Keratinocyte (primary cell): ENCODE data around the gene CDH22. TPM values are rescaled to one million over a fixed set of nuclear protein-coding genes. Genes with fewer than 3 reads are reported as not detected.

Experiments
- DNase-seq: peaks from one replicate; pipeline ENCODE4 v3.0.0-alpha.2; 2011; ENCODE audit warnings: low read depth, missing footprints, low spot score
- FAIRE-seq: peaks from 2 replicates; lab custom pipeline; 2011; peaks lifted over from hg19 to GRCh38; lab: Jason Lieb, UNC
- H2AFZ ChIP-seq: 2 replicates; pipeline ENCODE4 v1.6.0; 2012; ENCODE audit warnings: low read length, control low read depth, inconsistent platforms; ENCODE audit not compliant: control insufficient read depth
- H3K27ac ChIP-seq: 2 replicates; pipeline ENCODE4 v1.5.1; 2011; ENCODE audit warnings: low read length; ENCODE audit not compliant: control insufficient read depth, insufficient read depth
- H3K27me3 ChIP-seq: 3 replicates; pipeline ENCODE4 v1.6.0; 2011; ENCODE audit warnings: low read length; ENCODE audit not compliant: control insufficient read depth, insufficient read depth; ENCODE audit errors: extremely low read depth
- H3K36me3 ChIP-seq, 2 experiments: 2 replicates in 1 of 2; 3 replicates in 1 of 2; pipeline ENCODE4 v1.5.1; 2011; ENCODE audit warnings: low read length in 2 of 2, mild to moderate bottlenecking in 1 of 2; ENCODE audit not compliant: control insufficient read depth in 2 of 2, insufficient read depth in 2 of 2; ENCODE audit errors: extremely low read depth in 1 of 2
- H3K4me1 ChIP-seq: 3 replicates; pipeline ENCODE4 v1.5.1; 2011; ENCODE audit warnings: low read length; ENCODE audit not compliant: control insufficient read depth, insufficient read depth; ENCODE audit errors: extremely low read depth
- H3K4me2 ChIP-seq: 3 replicates; pipeline ENCODE4 v1.6.0; 2011; ENCODE audit warnings: low read depth, low read length; ENCODE audit not compliant: control insufficient read depth, insufficient read depth; ENCODE audit errors: extremely low read depth
- H3K4me3 ChIP-seq, 3 experiments: fragments of 200-600 bp in 1 of 3; sonication (generic) in 1 of 3; 2 replicates in 2 of 3; 3 replicates in 1 of 3; pipeline ENCODE4 v1.5.1; 2011 to 2016; ENCODE audit warnings: low read length in 3 of 3, mild to moderate bottlenecking in 3 of 3, control low read depth in 2 of 3, inconsistent platforms in 1 of 3, low read depth in 1 of 3, mixed read lengths in 1 of 3, mixed run types in 1 of 3, moderate library complexity in 1 of 3; ENCODE audit not compliant: control insufficient read depth in 2 of 3, insufficient read depth in 2 of 3; ENCODE audit errors: extremely low read depth in 1 of 3
- H3K79me2 ChIP-seq: 2 replicates; pipeline ENCODE4 v1.6.0; 2012; ENCODE audit warnings: low read length; ENCODE audit not compliant: control insufficient read depth, insufficient read depth
- H3K9ac ChIP-seq: 3 replicates; pipeline ENCODE4 v1.6.0; 2011; ENCODE audit warnings: low read length; ENCODE audit not compliant: control insufficient read depth, insufficient read depth; ENCODE audit errors: extremely low read depth
- H3K9me1 ChIP-seq: 3 replicates; pipeline ENCODE4 v1.6.0; 2011; ENCODE audit warnings: low read length; ENCODE audit not compliant: control insufficient read depth, insufficient read depth; ENCODE audit errors: extremely low read depth
- H3K9me3 ChIP-seq: 2 replicates; pipeline ENCODE4 v1.5.1; 2012; ENCODE audit warnings: low read depth, low read length; ENCODE audit not compliant: control insufficient read depth
- H4K20me1 ChIP-seq: 3 replicates; pipeline ENCODE4 v1.6.0; 2011; ENCODE audit warnings: low read length; ENCODE audit not compliant: control insufficient read depth, insufficient read depth; ENCODE audit errors: extremely low read depth
- EZH2 ChIP-seq: IDR thresholded peaks from one replicate; pipeline ENCODE4 v1.6.1; 2012; ENCODE audit warnings: inconsistent platforms, mild to moderate bottlenecking, low read length, moderate library complexity
- dilution Hi-C: fragments of 300-500 bp; cut with MboI; formaldehyde crosslinking; loops from one replicate; pipeline ENCODE4 v1.7.0; 2020; ENCODE audit warnings: low sequenced_read_pairs; ENCODE audit not compliant: extremely low pct_ligation_motif_present
- polyA plus RNA-seq, 5 experiments: library from polyadenylated mRNA; depleted of rRNA in 3 of 5; stranded (reverse) in 3 of 5; stranded (forward) in 1 of 5; unstranded in 1 of 5; fragments of >200 nt; gene quantifications; 1 replicate in 1 of 5; 2 replicates in 3 of 5; 3 replicates in 1 of 5; pipeline versions ENCODE4 v1.2.1 to v1.2.3, GENCODE V29; 2011 to 2012; ENCODE audit warnings: missing spikeins in 2 of 5, low read depth in 1 of 5, low replicate concordance in 1 of 5
- TF ChIP-seq, protein P1 (sequence below), 3 experiments: IDR thresholded peaks in 1 of 3; conservative IDR thresholded peaks in 1 of 3; optimal IDR thresholded peaks in 1 of 3; 2 replicates in 2 of 3; 3 replicates in 1 of 3; pipeline versions ENCODE3 to v1.5.1; 2011; ENCODE audit warnings: low read length in 3 of 3, mild to moderate bottlenecking in 3 of 3, moderate library complexity in 2 of 3, control low read depth in 1 of 3, inconsistent platforms in 1 of 3; ENCODE audit not compliant: insufficient read depth in 2 of 3; ENCODE audit errors: extremely low read depth in 1 of 3

CDH22 gene
- polyA plus RNA-seq, 1 donor (not counting 4 experiments of a cell fraction or from before 2014, with no cell fraction given), result not detected

DNA sequence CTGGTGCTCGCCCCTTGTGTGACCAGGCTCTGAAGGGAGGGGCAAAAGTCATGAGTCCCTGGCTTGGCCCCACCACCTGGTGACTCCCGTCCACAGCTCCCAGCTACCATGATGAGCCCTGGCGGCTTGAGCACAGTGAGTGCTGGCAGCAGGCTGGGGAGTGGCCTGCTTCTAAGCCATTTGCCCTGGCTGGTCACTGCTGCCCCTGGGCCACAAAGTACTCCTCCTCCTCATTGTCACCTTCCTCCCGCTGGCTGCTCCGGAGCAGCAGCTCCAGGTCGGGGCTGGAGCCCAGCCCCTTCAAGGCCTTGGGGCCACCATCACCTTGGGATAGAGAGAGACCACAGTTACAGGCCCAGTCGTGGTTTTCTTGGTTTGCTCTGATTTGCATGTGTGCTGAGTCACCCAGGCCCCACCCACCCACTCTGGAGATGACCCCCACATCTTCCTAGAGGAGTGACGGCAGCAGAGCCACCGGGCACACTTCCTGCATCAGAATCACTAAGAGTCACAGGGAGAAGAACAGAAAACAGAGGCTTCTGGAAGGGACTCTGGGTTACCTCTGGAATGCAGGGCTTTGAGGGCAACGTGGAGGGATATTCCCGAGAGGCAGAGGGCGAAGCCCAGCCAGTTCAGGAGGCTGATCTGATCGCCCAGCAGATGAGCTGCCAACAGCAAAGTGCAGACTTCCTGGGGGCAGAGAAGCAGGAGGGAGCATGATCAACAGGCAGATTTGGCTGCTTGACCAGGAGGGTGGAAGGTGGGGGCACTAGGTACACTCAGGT is 42.1 kb upstream of the CDH22 start:
- no peak overlapping the region for H3K4me3 ChIP-seq
- TF ChIP-seq, protein P1, sequence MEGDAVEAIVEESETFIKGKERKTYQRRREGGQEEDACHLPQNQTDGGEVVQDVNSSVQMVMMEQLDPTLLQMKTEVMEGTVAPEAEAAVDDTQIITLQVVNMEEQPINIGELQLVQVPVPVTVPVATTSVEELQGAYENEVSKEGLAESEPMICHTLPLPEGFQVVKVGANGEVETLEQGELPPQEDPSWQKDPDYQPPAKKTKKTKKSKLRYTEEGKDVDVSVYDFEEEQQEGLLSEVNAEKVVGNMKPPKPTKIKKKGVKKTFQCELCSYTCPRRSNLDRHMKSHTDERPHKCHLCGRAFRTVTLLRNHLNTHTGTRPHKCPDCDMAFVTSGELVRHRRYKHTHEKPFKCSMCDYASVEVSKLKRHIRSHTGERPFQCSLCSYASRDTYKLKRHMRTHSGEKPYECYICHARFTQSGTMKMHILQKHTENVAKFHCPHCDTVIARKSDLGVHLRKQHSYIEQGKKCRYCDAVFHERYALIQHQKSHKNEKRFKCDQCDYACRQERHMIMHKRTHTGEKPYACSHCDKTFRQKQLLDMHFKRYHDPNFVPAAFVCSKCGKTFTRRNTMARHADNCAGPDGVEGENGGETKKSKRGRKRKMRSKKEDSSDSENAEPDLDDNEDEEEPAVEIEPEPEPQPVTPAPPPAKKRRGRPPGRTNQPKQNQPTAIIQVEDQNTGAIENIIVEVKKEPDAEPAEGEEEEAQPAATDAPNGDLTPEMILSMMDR (optimal IDR thresholded peaks at IDR 0.05 in 1 of 3, IDR thresholded peaks at IDR 0.05 in 1 of 3, conservative IDR thresholded peaks at IDR 0.05 in 1 of 3; ENCODE audit: extremely low read depth in 1 of 3, insufficient read depth in 2 of 3, low read length in 3 of 3), result no peak
- no peak for TF ChIP-seq EZH2

DNA sequence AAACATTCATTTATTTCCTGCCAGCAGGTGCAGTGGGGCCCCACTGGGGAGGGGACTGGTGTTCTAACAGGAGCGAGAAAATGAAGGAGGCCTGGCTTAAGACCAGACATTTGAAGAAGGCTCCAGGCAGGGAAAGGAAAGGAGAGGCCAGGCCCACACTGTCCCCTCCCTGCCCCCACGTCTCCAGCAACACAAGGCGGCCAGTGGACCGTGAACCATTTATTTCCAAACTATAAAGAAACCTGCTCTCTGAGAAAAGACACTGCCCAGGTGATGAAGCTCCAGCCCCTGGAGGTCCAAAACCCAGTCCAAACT is 41.4 kb upstream of the CDH22 start:
- Histone ChIP-seq H2AFZ (no peak overlapping the region), H3K79me2 (no peaks in the 10 kb centered on the region), H3K9ac (no peak overlapping the region), H3K27me3 (no peaks in the 10 kb centered on the region), H3K4me3 (no peak overlapping the region), H3K4me1 (no peaks in the 10 kb centered on the region), H4K20me1 (no peaks in the 10 kb centered on the region), H3K36me3 (peaks cover 2 to 13% of the 10 kb centered on the region in 2 experiments), H3K4me2 (no peak overlapping the region), H3K9me3 (no peaks in the 10 kb centered on the region), H3K9me1 (no peaks in the 10 kb centered on the region), H3K27ac (no peak overlapping the region)
- FAIRE-seq, result no peak
- dilution Hi-C loops, result no loop called here
- TF ChIP-seq, protein P1 (optimal IDR thresholded peaks at IDR 0.05 in 1 of 3, IDR thresholded peaks at IDR 0.05 in 1 of 3, conservative IDR thresholded peaks at IDR 0.05 in 1 of 3; ENCODE audit: extremely low read depth in 1 of 3, insufficient read depth in 2 of 3, low read length in 3 of 3), result no peak
- no peak for TF ChIP-seq EZH2
- DNase-seq, result no peak

More for the DNA sequence above, 42.1 kb upstream of the CDH22 start:
- Histone ChIP-seq H4K20me1 (no peaks in the 10 kb centered on the region), H2AFZ (no peak overlapping the region), H3K27me3 (no peaks in the 10 kb centered on the region), H3K79me2 (no peaks in the 10 kb centered on the region), H3K9ac (no peak overlapping the region), H3K36me3 (peaks cover 4 to 16% of the 10 kb centered on the region in 2 experiments), H3K27ac (no peak overlapping the region), H3K9me1 (no peaks in the 10 kb centered on the region), H3K9me3 (no peaks in the 10 kb centered on the region), H3K4me2 (no peak overlapping the region), H3K4me1 (no peaks in the 10 kb centered on the region)
- DNase-seq (no peak), FAIRE-seq (no peak)
- dilution Hi-C loops, result no loop called here
